Activated T-helper 17 cell treated with anti-CD3 and anti-CD28 coated beads, Interleukin-2, amount 50 U/mL, for 72 hours (primary cell): ENCODE data around the gene NPFF. TPM values are rescaled to one million over a fixed set of nuclear protein-coding genes. Genes with fewer than 3 reads are reported as not detected.
"Not testable (repeated sequence)": the region's sequence is repeated elsewhere in the genome, so short reads cannot be mapped to it uniquely, and the experiment has no call there.

Source experiments
- ATAC-seq: fragments of 150-1000 bp; cut with Tn5 transposase; replicated peaks from 2 replicates; pipeline ENCODE4 v1.10.0; 2021; ENCODE audit warnings: mild to moderate bottlenecking, moderate library complexity
- H3K27ac Mint-ChIP-seq: one replicate; pipeline ENCODE4 v1.8.0; 2022; ENCODE audit warnings: mixed read lengths
- H3K27me3 Mint-ChIP-seq: one replicate; pipeline ENCODE4 v1.8.0; 2022; ENCODE audit warnings: mixed read lengths
- H3K36me3 Mint-ChIP-seq: one replicate; pipeline ENCODE4 v1.8.0; 2022; ENCODE audit warnings: low read depth, mild to moderate bottlenecking, mixed read lengths
- H3K4me1 Mint-ChIP-seq: one replicate; pipeline ENCODE4 v1.8.0; 2022; ENCODE audit warnings: mixed read lengths
- H3K4me3 Mint-ChIP-seq: one replicate; pipeline ENCODE4 v1.8.0; 2022; ENCODE audit warnings: mild to moderate bottlenecking, mixed read lengths
- H3K9me3 Mint-ChIP-seq: one replicate; pipeline ENCODE4 v1.8.0; 2022; ENCODE audit warnings: mixed read lengths
- total RNA-seq, 2 donors: library from RNA; stranded (reverse); gene quantifications; one replicate each; pipeline ENCODE4 v1.2.3, GENCODE V29; 2022

NPFF gene, protein sequence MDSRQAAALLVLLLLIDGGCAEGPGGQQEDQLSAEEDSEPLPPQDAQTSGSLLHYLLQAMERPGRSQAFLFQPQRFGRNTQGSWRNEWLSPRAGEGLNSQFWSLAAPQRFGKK
- not detected for total RNA-seq

DNA sequence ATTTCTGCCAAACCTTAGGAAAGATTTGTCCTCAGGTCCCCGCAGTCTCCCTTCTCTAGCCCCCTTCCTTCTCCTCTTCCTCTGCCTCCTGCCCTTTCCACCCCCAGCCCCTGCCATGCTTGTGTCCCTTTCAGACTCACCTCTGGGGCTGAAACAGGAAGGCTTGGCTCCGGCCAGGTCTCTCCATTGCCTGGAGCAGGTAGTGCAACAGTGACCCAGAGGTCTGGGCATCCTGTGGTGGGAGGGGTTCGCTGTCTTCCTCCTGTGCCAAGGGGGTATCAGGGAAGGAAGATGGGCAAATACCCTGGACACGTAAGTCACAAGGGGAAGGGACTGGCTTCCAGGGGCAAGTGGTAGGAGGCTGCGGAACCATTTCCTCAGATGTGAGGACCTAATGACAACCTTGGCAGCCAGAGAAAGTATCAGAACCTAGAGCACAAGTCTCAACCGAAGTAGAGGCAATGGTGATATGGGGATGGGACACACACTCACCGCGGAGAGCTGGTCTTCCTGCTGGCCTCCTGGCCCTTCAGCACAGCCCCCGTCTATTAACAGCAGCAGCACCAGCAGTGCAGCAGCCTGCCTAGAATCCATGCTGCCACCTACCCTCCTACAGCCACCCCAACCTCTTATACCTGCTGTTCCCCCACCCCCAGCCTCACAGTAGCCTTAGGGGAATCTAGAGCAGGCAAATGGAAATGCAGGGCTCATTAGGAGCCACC is at the start of gene NPFF:
TSS of gene NPFF (minus strand) at position 604 of the 722 bp plus-strand sequence. CDS start at position 594, 10 bp downstream.
- H3K27ac Mint-ChIP-seq, result no peak within 1 kb of the TSS

DNA sequence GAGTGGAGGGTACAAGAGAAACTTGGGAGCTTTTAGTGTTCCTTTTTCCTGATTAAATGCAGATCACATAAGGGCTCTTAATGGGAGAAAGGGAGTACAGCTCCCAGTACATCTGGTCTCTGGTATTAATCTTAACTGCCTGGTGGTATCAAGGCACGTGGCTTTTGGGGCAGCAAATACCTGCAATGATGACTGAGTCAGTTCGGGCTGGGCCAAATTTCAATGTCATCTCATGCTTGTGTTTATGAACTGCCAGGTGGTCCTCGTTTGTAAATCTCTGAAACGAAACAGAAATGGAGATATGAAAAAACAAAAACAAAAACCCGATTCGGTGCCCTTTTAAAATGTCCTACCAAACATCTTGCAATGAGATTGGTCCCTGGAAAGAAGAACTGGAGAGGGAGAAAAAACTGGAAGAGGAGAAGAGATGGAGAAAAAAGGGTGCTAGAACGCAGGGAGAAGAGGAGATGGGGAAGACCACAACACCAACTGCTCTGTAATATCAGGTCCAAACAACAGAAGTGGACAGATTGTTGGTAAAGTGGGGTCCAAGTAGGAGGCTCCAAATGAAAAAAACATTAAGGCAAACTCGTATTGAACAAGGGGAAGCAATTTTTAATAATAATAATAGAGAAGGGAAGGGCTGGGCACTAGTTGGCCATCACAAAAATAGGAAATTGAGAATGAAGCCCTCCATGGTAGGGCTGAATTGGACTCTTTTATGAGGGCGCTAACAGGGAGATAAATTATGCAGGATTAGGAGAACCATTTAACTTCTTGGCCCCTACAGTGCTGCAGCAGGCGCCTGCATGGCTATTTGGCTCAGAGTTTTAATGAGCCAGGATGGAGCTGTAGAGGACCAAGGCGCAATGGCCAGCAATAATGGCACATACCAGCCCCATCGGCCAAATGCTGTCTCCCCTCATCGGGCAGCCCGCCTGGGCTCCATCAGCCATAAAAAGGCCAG is 45.4 kb upstream of the NPFF start:
- ATAC-seq, result no peak
- Mint-ChIP-seq H3K27ac (peak overlapping the region; percentile 15), H3K4me3 (no peak overlapping the region)

More for the DNA sequence above, at the start of gene NPFF:
- Mint-ChIP-seq H3K36me3 (peaks cover 38% of the 10 kb centered on the region), H3K27me3 (no peaks in the 10 kb centered on the region), H3K4me1 (peaks cover 7% of the 10 kb centered on the region), H3K4me3 (no peak within 1 kb of the TSS), H3K9me3 (no peaks in the 10 kb centered on the region)
- ATAC-seq, result no peak

DNA sequence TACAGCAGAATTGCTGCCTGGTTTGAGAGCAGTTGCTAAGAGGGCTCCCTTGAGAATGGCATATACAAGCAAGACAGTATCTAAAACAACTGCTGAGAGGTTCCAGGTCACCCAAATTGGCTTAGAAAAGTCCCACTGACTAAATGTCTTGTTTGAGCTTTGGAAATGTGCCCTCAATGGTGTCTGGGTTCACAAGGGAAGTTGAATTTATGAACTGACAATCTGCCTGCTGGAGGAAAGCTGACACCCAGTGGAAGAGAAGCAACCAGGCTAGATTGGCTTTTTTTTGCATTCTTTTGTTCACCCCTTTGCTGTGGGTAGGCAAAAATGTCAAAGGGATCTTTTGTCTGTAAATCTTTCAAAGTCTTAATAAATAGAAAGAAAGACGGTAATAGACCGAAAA is 44.6 kb upstream of the NPFF start:
- no peak overlapping the region for H3K27ac Mint-ChIP-seq
- peaks cover 37% of the 10 kb centered on the region for H3K36me3 Mint-ChIP-seq
- ATAC-seq, result no peak
- H3K4me1 Mint-ChIP-seq, result no peaks in the 10 kb centered on the region
- H3K4me3 Mint-ChIP-seq, result no peak overlapping the region
- no peaks in the 10 kb centered on the region for H3K9me3 Mint-ChIP-seq
- H3K27me3 Mint-ChIP-seq, result no peaks in the 10 kb centered on the region

More for the DNA sequence above, 45.4 kb upstream of the NPFF start:
- Mint-ChIP-seq H3K36me3 (peaks cover 37% of the 10 kb centered on the region), H3K9me3 (no peaks in the 10 kb centered on the region), H3K27me3 (no peaks in the 10 kb centered on the region), H3K4me1 (no peaks in the 10 kb centered on the region)

DNA sequence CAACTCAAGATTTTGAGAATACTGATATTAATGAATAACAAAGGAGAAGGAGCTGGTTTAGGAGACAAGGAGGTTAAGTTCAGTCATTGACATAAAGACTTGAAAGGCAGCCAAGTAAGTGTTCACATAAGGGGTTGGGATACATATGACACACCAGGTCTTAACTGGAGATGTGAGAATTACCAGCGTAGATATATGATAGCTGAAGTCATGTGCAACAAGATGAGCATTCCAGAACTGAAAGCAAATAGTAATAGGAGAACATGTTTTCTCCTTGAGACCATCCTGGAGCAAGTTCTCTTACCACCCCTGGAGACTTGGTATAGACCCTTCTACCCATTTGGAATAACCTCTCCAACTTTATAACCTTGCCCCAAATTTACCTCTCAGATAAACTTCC is 43.3 kb upstream of the NPFF start:
- no peaks in the 10 kb centered on the region for H3K9me3 Mint-ChIP-seq
- H3K4me3 Mint-ChIP-seq, result no peak overlapping the region
- H3K27ac Mint-ChIP-seq, result no peak overlapping the region
- H3K27me3 Mint-ChIP-seq, result no peaks in the 10 kb centered on the region
- ATAC-seq, result no peak
- no peaks in the 10 kb centered on the region for H3K4me1 Mint-ChIP-seq
- peaks cover 37% of the 10 kb centered on the region for H3K36me3 Mint-ChIP-seq

DNA sequence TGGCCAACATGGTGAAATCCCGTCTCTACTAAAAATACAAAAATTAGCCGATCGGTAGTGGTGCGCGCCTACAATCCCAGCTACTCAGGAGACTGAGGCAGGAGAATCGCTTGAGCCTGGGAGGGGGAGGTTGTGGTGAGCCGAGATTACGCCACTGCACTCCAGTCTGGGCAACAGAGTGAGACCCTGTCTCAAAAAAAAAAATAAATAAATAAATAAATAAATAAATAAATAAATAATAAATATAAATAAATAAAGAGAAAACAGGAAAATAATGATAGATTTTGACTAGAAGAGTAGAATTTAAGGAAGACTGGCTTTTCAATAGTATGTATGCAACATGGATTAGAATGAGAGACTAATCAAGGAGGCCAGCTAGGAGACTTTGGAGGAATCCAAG is 42.8 kb upstream of the NPFF start:
- not testable (repeated sequence) for ATAC-seq, H3K27me3 Mint-ChIP-seq, H3K27ac Mint-ChIP-seq, H3K9me3 Mint-ChIP-seq, H3K4me3 Mint-ChIP-seq, H3K4me1 Mint-ChIP-seq
- peaks cover 37% of the 10 kb centered on the region for H3K36me3 Mint-ChIP-seq

DNA sequence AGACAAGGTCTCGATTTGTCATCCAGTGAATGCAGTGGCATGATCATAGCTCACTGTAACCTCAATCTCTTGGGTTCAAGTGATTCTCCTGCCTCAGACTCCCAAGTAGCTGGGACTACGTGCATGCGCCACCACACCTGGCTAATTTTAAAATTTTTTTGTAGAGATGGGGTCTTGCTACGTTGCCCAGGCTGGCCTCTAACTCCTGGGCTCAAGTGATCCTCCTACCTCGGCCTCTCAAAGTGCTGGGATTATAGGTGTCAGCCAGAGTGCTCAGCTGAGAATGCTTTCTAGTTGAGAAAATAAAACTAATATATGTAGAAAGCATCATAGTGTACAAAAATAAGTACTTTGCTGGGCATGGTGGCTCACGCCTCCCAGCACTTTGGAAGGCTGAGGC is 41.1 kb upstream of the NPFF start:
- H3K9me3 Mint-ChIP-seq, ATAC-seq, H3K27me3 Mint-ChIP-seq, H3K27ac Mint-ChIP-seq, H3K4me3 Mint-ChIP-seq: not testable (repeated sequence)
- Mint-ChIP-seq H3K36me3 (peaks cover 42% of the 10 kb centered on the region), H3K4me1 (peaks cover 10% of the 10 kb centered on the region)

DNA sequence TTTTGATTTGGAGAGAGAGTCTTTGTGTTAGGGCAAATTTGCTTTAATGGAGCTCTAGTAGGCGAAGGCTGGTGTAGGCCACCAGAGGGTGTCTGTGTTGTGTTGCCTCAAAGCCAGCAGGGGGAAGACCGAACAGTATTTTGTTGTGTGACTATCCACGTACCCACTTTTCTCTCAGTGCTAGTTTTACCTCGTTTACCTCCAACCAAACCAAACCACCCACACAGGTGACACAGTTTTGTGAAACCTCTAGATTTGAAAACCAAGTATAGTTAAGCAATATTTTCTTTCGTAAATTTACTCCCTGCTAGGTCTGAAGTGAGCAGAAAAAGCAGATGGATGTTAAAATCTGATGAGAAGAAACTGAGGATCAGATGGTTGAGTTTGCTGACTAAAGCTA is 36.3 kb upstream of the NPFF start:
- Mint-ChIP-seq H3K4me3 (peak overlapping the region; percentile 57), H3K27me3 (no peaks in the 10 kb centered on the region), H3K9me3 (no peaks in the 10 kb centered on the region), H3K4me1 (peaks cover 12% of the 10 kb centered on the region), H3K36me3 (peaks cover 32% of the 10 kb centered on the region), H3K27ac (peak overlapping the region; percentile 84)
- peak; percentile 99 for ATAC-seq

DNA sequence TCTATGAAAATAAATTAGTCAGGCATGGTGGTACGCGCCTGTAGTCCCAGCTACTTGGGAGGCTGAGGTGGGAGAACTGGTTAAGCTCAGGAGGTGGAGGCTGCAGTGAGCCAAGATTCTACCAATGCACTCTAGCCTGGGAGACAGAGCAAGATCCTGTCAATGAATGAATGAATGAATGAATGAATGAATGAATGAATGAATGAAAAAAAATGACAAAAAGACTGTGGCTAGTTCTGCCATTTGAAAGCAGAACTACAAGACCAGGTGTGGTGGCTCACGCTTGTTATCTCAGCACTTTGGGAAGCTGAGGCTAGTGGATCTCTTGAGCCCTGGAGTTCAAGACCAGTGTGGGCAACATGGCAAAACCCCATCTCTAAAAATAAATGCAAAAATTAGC is 32.2 kb upstream of the NPFF start:
- no peak for ATAC-seq
- Mint-ChIP-seq H3K36me3 (peaks cover 67% of the 10 kb centered on the region), H3K27ac (no peak overlapping the region), H3K4me1 (peaks cover 12% of the 10 kb centered on the region), H3K9me3 (no peaks in the 10 kb centered on the region), H3K4me3 (no peak overlapping the region), H3K27me3 (no peaks in the 10 kb centered on the region)

DNA sequence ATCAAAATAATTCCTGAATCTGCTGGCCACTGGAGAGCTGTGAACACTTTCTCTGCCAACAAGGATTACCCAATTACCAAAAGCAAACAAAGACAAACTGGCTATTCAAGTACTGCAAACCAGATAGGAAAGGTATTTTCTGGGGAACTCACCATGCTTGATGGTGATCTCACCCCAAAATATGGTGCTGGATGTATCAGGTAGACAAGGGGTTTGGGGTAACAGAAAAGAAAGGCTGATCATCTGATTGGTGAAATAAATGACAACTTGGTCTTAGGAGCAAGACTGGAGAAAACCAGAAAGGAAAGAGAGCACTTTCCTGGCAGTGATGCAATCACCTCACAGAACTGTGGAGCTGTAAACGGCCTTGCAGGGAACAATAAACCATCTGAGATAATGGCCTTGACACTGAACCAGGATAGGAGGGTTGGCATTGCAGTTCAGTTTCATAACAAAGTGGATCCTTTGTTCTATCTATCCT is 31.0 kb upstream of the NPFF start:
- Mint-ChIP-seq H3K27ac (peak overlapping the region; percentile 5), H3K36me3 (peaks cover 74% of the 10 kb centered on the region), H3K4me3 (no peak overlapping the region), H3K9me3 (no peaks in the 10 kb centered on the region), H3K27me3 (no peaks in the 10 kb centered on the region), H3K4me1 (peaks cover under 1% of the 10 kb centered on the region)
- no peak for ATAC-seq

DNA sequence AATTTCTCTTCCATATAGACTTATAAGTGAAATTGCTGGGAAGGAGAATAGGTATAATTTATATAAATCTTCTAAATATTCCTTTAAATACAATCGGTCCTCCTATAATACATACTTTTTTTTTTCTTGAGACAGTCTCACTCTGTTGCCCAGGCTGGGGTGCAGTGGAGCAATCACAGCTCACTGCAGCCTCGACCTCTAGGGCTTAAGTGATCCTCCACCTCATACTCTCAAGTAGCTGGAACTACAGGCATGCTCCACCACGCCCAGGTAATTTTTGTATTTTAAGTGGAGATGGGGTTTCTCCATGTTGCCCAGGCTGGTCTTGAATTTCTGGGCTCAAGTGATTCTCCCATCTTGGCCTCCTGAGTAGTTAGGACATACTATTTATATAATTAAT is 29.7 kb upstream of the NPFF start:
- H3K27me3 Mint-ChIP-seq, result no peaks in the 10 kb centered on the region
- no peak overlapping the region for H3K4me3 Mint-ChIP-seq
- ATAC-seq, result no peak
- H3K9me3 Mint-ChIP-seq, result no peaks in the 10 kb centered on the region
- H3K27ac Mint-ChIP-seq, result no peak overlapping the region
- H3K4me1 Mint-ChIP-seq, result no peaks in the 10 kb centered on the region
- peaks cover 77% of the 10 kb centered on the region for H3K36me3 Mint-ChIP-seq

DNA sequence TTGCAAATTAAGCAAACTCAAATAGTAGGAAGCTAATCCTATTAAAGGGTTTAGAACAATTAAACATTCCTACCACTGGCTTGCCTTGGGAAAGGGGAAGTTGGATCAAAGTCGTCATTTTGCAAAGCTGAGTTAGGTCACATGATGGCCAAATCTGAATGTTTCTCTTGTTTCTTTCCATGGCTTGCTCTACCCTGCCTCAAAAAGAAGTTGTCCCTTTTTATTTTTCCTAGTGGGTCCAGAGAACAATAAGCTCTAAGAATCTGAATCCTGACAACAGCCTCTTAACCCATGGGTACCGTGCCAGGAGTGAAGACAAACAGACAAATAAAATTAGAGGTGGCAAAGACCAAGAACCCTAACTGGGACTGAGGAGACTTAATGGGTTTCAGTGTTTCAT is 26.2 kb upstream of the NPFF start:
- H3K9me3 Mint-ChIP-seq, result no peaks in the 10 kb centered on the region
- peaks cover 92% of the 10 kb centered on the region for H3K36me3 Mint-ChIP-seq
- no peaks in the 10 kb centered on the region for H3K4me1 Mint-ChIP-seq
- H3K27ac Mint-ChIP-seq, result no peak overlapping the region
- ATAC-seq, result no peak
- no peak overlapping the region for H3K4me3 Mint-ChIP-seq
- no peaks in the 10 kb centered on the region for H3K27me3 Mint-ChIP-seq

DNA sequence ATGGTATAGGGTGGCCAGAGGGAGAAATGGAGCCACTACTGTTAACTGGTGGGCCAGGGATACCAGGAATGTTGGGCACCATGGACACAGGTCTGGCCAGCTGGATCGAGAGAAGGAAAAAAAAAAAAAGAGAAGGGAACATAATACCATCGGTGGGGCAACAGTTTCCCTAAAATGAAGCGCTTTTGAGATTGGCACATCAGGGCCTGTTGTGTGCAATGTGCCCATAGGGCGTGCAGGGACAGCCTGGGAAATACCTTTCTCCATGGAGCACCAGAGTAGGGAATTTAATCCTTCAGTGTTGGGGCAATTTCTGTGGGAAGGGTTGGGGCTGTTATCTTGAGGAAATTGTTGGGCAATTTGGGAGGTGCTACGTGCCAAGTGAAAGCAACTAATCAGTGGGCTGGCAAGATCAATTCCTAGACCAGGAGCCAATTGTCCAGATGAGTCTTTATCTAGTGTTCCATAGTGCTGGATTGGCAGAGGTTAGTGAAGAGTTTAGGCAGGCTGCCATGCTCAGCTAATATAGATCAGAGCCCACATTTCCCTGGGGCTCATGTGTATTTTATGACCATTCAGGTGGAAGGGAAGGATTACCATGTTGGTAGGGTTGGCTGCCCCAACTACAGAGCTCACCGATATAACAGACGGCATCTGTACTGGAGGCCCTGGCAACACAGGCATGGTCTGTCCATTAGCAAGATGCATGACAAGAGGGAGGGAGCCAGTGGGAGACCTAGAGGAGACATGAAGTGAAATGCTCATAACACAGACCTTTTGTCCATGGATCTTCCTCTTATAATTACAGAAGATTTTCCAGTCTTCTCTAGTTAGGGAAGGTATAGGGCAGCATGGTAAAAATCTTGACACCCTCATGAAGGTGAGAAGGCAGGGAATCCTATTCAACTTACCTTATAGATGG is 25.5 kb upstream of the NPFF start:
- Mint-ChIP-seq H3K27me3 (no peaks in the 10 kb centered on the region), H3K36me3 (peaks cover 92% of the 10 kb centered on the region), H3K27ac (no peak overlapping the region), H3K9me3 (no peaks in the 10 kb centered on the region), H3K4me1 (no peaks in the 10 kb centered on the region), H3K4me3 (no peak overlapping the region)
- no peak for ATAC-seq

DNA sequence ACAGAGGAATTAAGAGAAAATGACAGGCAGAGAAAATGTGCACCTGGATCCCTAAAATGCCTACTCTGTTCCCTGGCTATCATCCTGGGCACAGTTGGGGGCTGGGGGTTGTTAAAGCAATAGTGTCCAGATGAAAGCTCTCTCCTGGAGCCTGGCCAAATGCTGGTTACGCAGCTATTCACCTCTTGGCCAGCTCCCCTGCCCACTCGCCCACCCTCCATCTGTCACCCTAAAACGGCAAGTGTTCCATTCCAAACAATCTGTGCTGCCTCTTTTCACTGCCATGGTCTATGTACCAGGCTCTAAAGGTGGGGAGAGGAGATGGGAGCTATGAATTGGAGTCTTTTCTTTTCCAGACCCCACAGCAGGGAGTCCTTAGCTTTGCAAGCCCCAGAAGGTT is 24.7 kb upstream of the NPFF start:
- Mint-ChIP-seq H3K27me3 (no peaks in the 10 kb centered on the region), H3K36me3 (peaks cover 86% of the 10 kb centered on the region), H3K9me3 (no peaks in the 10 kb centered on the region), H3K4me1 (no peaks in the 10 kb centered on the region), H3K27ac (no peak overlapping the region), H3K4me3 (no peak overlapping the region)
- no peak for ATAC-seq

DNA sequence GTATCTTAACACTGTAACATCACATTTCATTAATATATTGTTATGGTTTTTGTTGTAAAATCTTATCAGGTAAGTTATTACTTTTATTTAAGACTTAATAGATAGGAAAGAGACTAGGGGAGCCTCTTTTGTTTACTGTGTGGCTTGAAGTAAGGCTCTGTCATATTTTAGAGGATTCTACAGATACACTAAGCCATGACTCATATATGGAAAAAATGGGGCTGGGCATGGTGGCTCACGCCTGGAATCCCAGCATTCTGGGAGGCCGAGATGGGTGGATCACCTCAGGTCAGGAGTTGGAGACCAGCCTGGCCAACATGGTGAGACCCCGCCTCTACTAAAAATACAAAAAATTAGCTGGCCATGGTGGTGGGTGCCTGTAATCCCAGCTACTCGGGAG is 23.6 kb upstream of the NPFF start:
- ATAC-seq, result no peak
- Mint-ChIP-seq H3K4me1 (no peaks in the 10 kb centered on the region), H3K27me3 (no peaks in the 10 kb centered on the region), H3K9me3 (no peaks in the 10 kb centered on the region), H3K4me3 (no peak overlapping the region), H3K27ac (no peak overlapping the region), H3K36me3 (peaks cover 88% of the 10 kb centered on the region)
